CD4-positive, alpha-beta T cell (primary cell): ENCODE results near the gene TBC1D14. TPM values are rescaled to one million over a fixed set of nuclear protein-coding genes. Genes with fewer than 3 reads are reported as not detected.

Experiments
- ATAC-seq: fragments of 200-7000 bp; cut with Tn5 transposase; one replicate; pipeline ENCODE4 v1.10.0; 2022; ENCODE audit warnings: mild to moderate bottlenecking; ENCODE audit not compliant: poor library complexity
- CTCF ChIA-PET: fragments of 350-600 bp; sonication (Branson Sonifier 250); formaldehyde crosslinking; loops from one replicate; lab custom pipeline; 2021; ENCODE audit warnings: antibody characterized with exemption, inconsistent platforms; lab: Charles Lee
- POLR2A ChIA-PET: fragments of 350-600 bp; sonication (Branson Sonifier 250); formaldehyde crosslinking; loops from one replicate; lab custom pipeline; 2021; ENCODE audit warnings: antibody characterized with exemption, inconsistent platforms; lab: Charles Lee
- DNase-seq, 14 experiments: peaks; one replicate each; pipeline ENCODE4 v3.0.0-alpha.2; 2013 to 2020; ENCODE audit warnings: mixed read lengths in 2 of 14
- H3K27ac ChIP-seq, 2 donors: one replicate each; pipeline versions ENCODE4 v1.5.1 to v1.7.0; 2013; ENCODE audit warnings: low read length in 2 of 2, low read depth in 1 of 2, mild to moderate bottlenecking in 1 of 2
- H3K27me3 ChIP-seq, 2 experiments: 1 replicate in 1 of 2; 2 replicates in 1 of 2; pipeline versions ENCODE4 v1.6.1 to v1.7.0; 2013; ENCODE audit warnings: low read length in 2 of 2, control low read depth in 1 of 2, mild to moderate bottlenecking in 1 of 2, moderate library complexity in 1 of 2; ENCODE audit not compliant: insufficient read depth in 2 of 2, control insufficient read depth in 1 of 2
- H3K36me3 ChIP-seq: one replicate; pipeline ENCODE4 v1.6.1; 2013; ENCODE audit warnings: low read length, control low read depth; ENCODE audit not compliant: insufficient read depth
- H3K4me1 ChIP-seq: one replicate; pipeline ENCODE4 v1.6.1; 2013; ENCODE audit warnings: low read length, control low read depth; ENCODE audit not compliant: insufficient read depth
- H3K4me3 ChIP-seq: one replicate; pipeline ENCODE4 v1.5.1; 2013; ENCODE audit warnings: mild to moderate bottlenecking, low read length, moderate library complexity
- H3K9me3 ChIP-seq, 2 experiments: 1 replicate in 1 of 2; 2 replicates in 1 of 2; pipeline versions ENCODE4 v1.6.1 to v1.7.0; 2013; ENCODE audit warnings: low read length in 2 of 2, mild to moderate bottlenecking in 2 of 2, control low read depth in 1 of 2, moderate library complexity in 1 of 2; ENCODE audit not compliant: control insufficient read depth in 1 of 2, insufficient read depth in 1 of 2
- H3K27ac Mint-ChIP-seq: one replicate; pipeline ENCODE4 v1.8.0; 2020; ENCODE audit warnings: mixed read lengths
- H3K27me3 Mint-ChIP-seq: one replicate; pipeline ENCODE4 v1.8.0; 2021; ENCODE audit warnings: mixed read lengths
- H3K36me3 Mint-ChIP-seq: one replicate; pipeline ENCODE4 v1.8.0; 2021; ENCODE audit warnings: low read depth, mixed read lengths
- H3K4me1 Mint-ChIP-seq: one replicate; pipeline ENCODE4 v1.8.0; 2021; ENCODE audit warnings: low read depth, mixed read lengths
- H3K4me3 Mint-ChIP-seq: one replicate; pipeline ENCODE4 v1.8.0; 2020; ENCODE audit warnings: mild to moderate bottlenecking, mixed read lengths
- H3K9me3 Mint-ChIP-seq: one replicate; pipeline ENCODE4 v1.8.0; 2020; ENCODE audit warnings: mixed read lengths
- intact Hi-C, 2 experiments: fragments of 100-400 bp; cut with DNase I in 1 of 2; cut with micrococcal nuclease in 1 of 2; formaldehyde crosslinking; loops; one replicate each; pipeline versions ENCODE4 v1.15.1 to v1.9.0; 2023 to 2025; cut with DNase I, micrococcal nuclease
- total RNA-seq, 174 experiments: library from RNA in 2 of 174; stranded (reverse) in 2 of 174; gene quantifications; one replicate each; pipeline ENCODE4 v1.2.3 and lab custom pipeline; 2021 to 2026
- TF ChIP-seq, protein P1 (sequence below): fragments of 200-600 bp; IDR thresholded peaks from one replicate; pipeline ENCODE4 v1.8.0; 2022; ENCODE audit warnings: antibody characterized with exemption, mild to moderate bottlenecking

The TBC1D14 gene
- total RNA-seq, 2 experiments from 2014 or later: 31.2 to 34.1 TPM

DNA sequence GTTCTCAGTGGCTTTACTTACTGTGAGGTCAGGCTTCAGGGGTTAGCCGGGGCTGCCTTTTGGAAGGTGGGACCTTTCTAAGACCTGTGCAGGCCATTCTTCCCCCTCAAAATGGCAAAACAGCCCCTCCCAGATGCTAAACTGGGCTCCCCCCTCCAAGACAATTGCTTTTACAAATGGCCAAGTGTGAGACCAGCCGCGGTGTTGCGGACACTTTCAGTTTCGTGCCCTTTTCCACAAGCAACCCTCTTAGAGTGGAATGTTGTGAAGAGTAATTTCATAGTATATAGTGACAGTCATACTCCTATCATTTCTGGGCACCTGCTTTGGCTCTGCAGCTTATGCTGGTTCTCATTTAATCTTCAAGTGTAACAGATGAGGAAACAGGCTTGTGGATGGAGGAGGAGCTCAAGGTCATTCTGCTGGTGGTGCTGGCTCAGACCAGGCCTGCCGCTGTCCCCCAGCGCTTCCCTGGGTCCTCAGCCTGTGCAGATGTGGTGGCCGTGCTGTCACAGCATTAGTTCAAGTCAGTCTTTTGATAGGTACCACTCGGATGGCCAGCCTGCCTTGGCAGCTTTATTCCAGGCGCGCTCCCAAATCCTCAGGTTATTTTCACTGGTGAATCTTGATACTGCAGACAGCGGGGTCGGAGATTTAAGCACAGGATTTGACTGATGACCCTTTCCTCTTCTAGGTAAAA, 78.5 kb downstream of the TBC1D14 start:
- no peak for ATAC-seq
- CTCF ChIA-PET: interaction anchor here (2.0 to 3.3 kb wide), 3 partner anchors 14 to 79 kb away, joined by 8 to 24 read pairs (median 12); partner anchors contain the start of genes TADA2B and TBC1D14
- Mint-ChIP-seq H3K9me3 (no peaks in the 10 kb centered on the region), H3K27me3 (no peaks in the 10 kb centered on the region), H3K4me3 (peak overlapping the region; percentile 94), H3K27ac (peak overlapping the region; percentile 95), H3K4me1 (peaks cover 77% of the 10 kb centered on the region), H3K36me3 (peaks cover 27% of the 10 kb centered on the region)
- intact Hi-C loops: loop anchor here in 1 of 2 experiments (5.0 kb wide), 1 partner anchor 271 kb away; the partner anchor contains the start of gene BLOC1S4
- peaks cover 24% of the 10 kb centered on the region for H3K36me3 ChIP-seq
- DNase-seq: no peak
- POLR2A ChIA-PET: interaction anchor here (1.8 to 2.5 kb wide), 4 partner anchors 55 to 272 kb away, joined by 4 to 78 read pairs (median 24); partner anchors contain the start of genes BLOC1S4, GRPEL1, TADA2B and TBC1D14
- H3K9me3 ChIP-seq: no peaks in the 10 kb centered on the region
- H3K4me1 ChIP-seq: peaks cover 72% of the 10 kb centered on the region
- peak overlapping the region; percentile 77 for H3K4me3 ChIP-seq
- H3K27ac ChIP-seq: peak overlapping the region in 1 of 2 donors; percentile 52
- TF ChIP-seq, protein P1, sequence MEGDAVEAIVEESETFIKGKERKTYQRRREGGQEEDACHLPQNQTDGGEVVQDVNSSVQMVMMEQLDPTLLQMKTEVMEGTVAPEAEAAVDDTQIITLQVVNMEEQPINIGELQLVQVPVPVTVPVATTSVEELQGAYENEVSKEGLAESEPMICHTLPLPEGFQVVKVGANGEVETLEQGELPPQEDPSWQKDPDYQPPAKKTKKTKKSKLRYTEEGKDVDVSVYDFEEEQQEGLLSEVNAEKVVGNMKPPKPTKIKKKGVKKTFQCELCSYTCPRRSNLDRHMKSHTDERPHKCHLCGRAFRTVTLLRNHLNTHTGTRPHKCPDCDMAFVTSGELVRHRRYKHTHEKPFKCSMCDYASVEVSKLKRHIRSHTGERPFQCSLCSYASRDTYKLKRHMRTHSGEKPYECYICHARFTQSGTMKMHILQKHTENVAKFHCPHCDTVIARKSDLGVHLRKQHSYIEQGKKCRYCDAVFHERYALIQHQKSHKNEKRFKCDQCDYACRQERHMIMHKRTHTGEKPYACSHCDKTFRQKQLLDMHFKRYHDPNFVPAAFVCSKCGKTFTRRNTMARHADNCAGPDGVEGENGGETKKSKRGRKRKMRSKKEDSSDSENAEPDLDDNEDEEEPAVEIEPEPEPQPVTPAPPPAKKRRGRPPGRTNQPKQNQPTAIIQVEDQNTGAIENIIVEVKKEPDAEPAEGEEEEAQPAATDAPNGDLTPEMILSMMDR: no peak
- H3K27me3 ChIP-seq: no peaks in the 10 kb centered on the region

DNA sequence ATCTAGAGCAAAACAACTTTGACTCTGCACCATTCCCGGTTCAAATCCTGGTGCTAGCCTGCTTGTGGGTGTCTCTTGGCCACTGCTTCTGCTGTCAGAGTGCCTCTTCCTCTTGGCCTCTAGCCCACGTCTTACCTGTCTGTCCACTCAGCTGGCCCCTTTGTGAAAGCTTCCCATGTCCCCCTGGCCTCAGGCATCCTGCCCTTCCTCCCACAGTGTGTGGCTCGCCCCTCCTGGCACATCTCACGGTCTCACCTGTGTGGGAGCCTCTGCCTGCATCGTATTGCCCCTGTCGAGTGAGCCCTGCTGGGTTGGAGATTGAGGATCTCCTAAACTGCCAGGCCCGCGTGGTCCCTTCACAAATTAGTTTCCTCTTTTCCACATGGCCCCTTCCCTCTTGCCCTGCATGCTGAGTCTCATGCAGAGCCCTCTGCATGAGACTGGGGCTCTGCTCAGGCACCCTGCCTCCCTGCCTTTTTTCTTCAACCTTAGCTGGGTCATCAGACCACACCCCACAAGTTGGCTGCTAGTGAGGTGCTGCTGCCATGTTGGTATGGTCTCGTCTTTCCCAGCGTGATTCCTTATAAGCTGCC, 79.8 kb downstream of the TBC1D14 start:
- TF ChIP-seq, protein P1: no peak
- Histone ChIP-seq H3K4me1 (peaks cover 65% of the 10 kb centered on the region), H3K36me3 (peaks cover 29% of the 10 kb centered on the region), H3K27me3 (no peaks in the 10 kb centered on the region), H3K9me3 (no peaks in the 10 kb centered on the region), H3K27ac (no peak overlapping the region), H3K4me3 (no peak overlapping the region)
- Mint-ChIP-seq H3K9me3 (no peaks in the 10 kb centered on the region), H3K4me3 (peak overlapping the region; percentile 94), H3K27ac (peak overlapping the region; percentile 55), H3K27me3 (no peaks in the 10 kb centered on the region), H3K36me3 (peaks cover 29% of the 10 kb centered on the region), H3K4me1 (peaks cover 80% of the 10 kb centered on the region)
- ATAC-seq: no peak
- no peak for DNase-seq
- CTCF ChIA-PET: interaction anchor here (1.1 kb wide), 1 partner anchor 80 kb away, joined by 3 read pairs; the partner anchor contains the start of gene TBC1D14
- intact Hi-C loops: loop anchor here in 1 of 2 experiments (1.0 to 5.0 kb wide), 2 partner anchors 53 to 272 kb away; partner anchors contain the start of gene BLOC1S4
- POLR2A ChIA-PET: interaction anchor here (1.9 kb wide), 1 partner anchor 54 kb away, joined by 4 read pairs; the partner anchor contains the start of gene TADA2B

DNA sequence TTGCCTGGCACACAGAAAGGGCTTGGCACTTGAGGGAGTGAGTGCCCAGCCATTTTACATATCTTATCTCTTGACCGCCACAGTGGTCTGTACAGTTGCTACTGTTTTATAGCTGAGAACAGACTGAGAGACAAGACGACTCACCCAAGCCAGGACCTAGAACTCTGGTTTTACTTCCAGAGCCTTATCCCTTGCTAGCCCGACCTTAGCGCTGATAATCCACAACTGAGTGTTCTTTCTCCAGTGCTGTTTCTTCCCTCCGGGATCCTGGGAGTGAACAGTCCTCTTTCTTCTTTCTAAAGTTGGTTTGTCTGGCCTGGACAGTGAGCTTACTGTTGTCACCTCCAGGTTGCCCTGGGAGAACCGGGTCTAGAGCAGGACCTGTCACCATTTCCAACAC, 81.0 kb downstream of the TBC1D14 start:
- ATAC-seq (no peak), DNase-seq (no peak)
- ChIA-PET CTCF (no interaction called here), POLR2A (no interaction called here)
- peaks cover 69% of the 10 kb centered on the region for H3K4me1 Mint-ChIP-seq
- H3K27ac Mint-ChIP-seq: no peak overlapping the region
- Histone ChIP-seq H3K4me3 (no peak overlapping the region), H3K27ac (no peak overlapping the region), H3K4me1 (peaks cover 59% of the 10 kb centered on the region), H3K36me3 (peaks cover 39% of the 10 kb centered on the region), H3K9me3 (no peaks in the 10 kb centered on the region), H3K27me3 (no peaks in the 10 kb centered on the region)
- H3K36me3 Mint-ChIP-seq: peaks cover 37% of the 10 kb centered on the region
- H3K27me3 Mint-ChIP-seq: no peaks in the 10 kb centered on the region
- H3K9me3 Mint-ChIP-seq: no peaks in the 10 kb centered on the region
- TF ChIP-seq, protein P1: no peak
- H3K4me3 Mint-ChIP-seq: peak overlapping the region; percentile 38
- intact Hi-C loops: no loop called here
